Cardiac fibroblast (primary cell): Measurements from ENCODE around the gene PRKG1.

Experiments used
- DNase-seq, 2 donors: peaks; one replicate each; pipeline versions ENCODE4 v3.0.0 to v3.0.0-alpha.2; 2010; ENCODE audit warnings: low read depth in 2 of 2
- H3K4me3 ChIP-seq, 2 donors: replicated peaks in 1 of 2; 1 replicate in 1 of 2; 2 replicates in 1 of 2; pipeline ENCODE4 v1.5.1; 2011; ENCODE audit warnings: low read depth in 2 of 2, low read length in 2 of 2, mild to moderate bottlenecking in 2 of 2, moderate library complexity in 1 of 2
- CTCF ChIP-seq: IDR thresholded peaks from one replicate; pipeline ENCODE4 v1.5.1; 2011; ENCODE audit warnings: low read depth, mild to moderate bottlenecking, low read length, inconsistent platforms

PRKG1 gene

GRCh38 chr10:51955696-51956095 lies 881.4 kb downstream of the PRKG1 start:
- no peak for DNase-seq
- H3K4me3 ChIP-seq: no peak overlapping the region

GRCh38 chr10:51956822-51957221 lies 882.5 kb downstream of the PRKG1 start:
- no peak for DNase-seq
- H3K4me3 ChIP-seq: no peak overlapping the region
- TF ChIP-seq CTCF: no peak

More at GRCh38 chr10:51955696-51956095, 881.4 kb downstream of the PRKG1 start:
- no peak for TF ChIP-seq CTCF

DNA sequence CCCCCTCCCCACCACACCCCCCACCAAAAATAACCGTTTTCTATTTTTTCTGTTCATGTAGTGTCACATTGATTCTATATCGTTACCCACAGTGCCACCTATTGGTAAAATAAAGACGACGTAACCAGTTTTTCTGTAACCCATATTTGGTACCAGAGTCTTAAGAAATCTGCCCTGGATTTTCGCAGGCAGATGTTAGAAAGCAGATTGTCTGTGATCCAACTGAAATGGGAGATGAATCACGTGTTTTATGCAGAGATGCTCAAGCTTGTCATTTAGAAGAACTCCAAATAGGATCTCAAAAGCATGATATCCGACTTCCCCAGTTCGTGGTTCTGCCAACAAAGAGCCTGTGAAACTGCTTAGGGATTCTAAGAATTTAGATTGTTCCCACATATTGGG lies 886.2 kb downstream of the PRKG1 start:
- no peak overlapping the region for H3K4me3 ChIP-seq
- TF ChIP-seq CTCF: peak; percentile 39
- DNase-seq: peak; percentile 78 to 80

DNA sequence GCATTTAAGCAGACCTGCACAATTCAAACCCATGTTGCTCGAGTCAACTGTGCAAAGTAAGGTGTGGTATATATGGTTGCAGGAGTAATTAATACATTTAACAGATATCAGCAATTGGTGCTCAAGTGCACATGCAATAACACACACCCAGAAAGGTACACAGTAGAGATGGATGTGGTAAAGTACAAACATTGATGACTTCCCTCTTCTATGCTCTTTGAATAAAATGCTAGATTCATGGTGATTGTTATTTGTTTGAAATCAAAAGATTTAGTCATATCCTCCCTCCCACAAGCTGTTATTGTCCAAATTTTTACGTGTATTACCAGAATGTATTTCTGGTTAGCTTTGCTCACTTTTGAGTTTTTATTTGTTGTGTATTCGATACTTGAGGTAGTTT lies 887.1 kb downstream of the PRKG1 start:
- TF ChIP-seq CTCF: no peak
- DNase-seq: no peak
- no peak overlapping the region for H3K4me3 ChIP-seq

DNA sequence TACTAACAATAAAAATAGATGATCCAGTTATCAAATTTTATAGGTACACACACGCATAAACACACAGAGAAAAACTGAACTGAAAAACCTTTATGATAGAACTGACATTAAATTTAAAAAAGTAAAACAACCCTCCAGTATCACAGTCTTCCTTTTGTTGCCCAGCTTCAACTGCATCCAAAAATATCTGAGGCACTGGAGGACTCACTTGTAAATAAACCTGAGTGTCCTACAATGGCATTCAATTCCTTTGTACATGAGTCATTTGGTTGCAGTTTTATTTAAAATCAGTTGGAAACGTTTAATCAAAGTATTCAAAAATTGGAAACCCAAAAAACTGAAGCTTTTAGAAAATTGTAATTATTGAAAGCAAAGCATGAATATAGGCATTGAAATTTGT lies 890.3 kb downstream of the PRKG1 start:
- no peak for TF ChIP-seq CTCF
- DNase-seq: peak in 1 of 2 donors; percentile 33
- H3K4me3 ChIP-seq: no peak overlapping the region

- no peak for TF ChIP-seq CTCF
These were observed 891.2 kb downstream of the PRKG1 start for GRCh38 chr10:51965451-51965850.

DNA sequence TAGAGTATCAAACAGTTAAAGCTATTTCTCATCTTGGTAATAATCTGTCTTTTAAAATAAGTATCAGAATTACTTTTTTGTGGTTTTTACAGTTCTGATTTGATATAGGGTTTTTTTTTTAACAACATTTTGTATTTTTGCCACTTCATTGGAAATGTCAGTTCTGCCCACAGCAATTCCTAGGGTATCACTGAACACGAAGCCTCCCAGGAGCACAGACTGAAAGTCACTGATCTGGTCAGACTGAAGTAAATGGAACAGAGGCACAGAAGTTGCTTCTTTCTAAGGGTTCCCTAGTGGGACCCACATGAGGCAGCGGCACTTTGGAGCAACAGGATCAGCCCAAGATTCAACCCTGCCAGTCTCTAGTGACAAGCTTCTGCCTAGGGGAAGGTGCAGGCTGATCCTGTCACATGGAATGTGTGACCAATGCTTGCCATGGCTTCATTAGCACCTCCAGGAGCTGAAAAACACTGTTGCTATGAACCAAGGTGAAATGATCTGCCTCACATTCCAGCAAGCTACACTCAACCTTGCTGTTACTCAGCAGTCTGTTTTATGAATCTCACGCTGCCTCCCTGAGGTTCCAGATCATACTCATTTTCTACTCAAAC lies 898.6 kb downstream of the PRKG1 start:
- no peak overlapping the region for H3K4me3 ChIP-seq
- no peak for DNase-seq
- TF ChIP-seq CTCF: no peak

More at GRCh38 chr10:51965451-51965850, 891.2 kb downstream of the PRKG1 start:
- no peak overlapping the region for H3K4me3 ChIP-seq
- DNase-seq: no peak
